Inflammatory macrophage treated with lipopolysaccharide for 1 hour (primary cell): Measurements from ENCODE around the gene SPIRE2.

Experiments
- DNase-seq, 2 donors: peaks; one replicate each; pipeline ENCODE4 v3.0.0-alpha.2; 2020 to 2022

Gene SPIRE2

DNA sequence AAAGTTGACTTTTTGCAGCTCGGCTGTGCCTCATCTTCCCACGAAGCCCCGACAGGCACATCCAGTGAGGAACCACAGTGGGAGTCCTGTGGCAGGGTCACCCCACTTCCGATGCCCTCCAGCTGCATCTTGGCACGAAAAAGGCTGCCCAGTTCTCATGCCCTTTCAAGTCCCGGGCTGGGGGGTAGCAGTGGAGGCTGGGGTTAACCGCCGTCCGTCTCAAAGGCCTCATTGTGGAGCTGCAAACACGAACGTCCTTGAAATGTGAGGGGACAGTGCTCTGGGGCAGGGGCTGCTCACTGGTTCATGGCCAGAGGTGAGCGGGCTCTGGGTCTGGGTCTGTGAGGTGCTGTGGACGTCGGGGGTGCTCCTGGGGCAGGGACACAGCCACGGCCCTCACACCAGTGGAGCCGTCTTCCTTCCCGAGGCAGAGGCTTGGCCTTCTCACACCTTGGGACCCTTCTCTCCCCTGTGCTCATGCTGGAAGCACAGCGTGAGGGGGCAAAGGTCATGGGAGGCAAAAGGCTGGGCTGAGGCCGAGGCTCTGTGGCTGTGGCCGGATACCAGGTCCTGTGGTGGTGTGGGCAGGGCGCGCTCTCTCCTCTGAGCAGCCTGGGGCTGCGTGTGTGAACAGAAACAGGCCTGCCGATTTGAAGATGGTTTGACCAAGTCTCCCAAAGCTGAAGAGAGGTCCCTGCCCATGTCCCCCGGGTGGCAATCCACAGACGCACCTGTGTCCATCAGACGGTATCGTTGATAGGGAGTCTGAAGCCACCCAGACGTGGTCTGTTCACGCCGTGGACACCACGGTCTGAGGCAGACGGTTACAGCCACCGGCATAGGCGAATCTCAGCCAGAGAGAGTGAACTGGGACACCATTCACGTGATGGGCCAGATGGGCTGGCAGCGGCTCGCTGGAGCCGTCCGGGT is 87.3 kb downstream of the SPIRE2 start:
- no peak for DNase-seq

- DNase-seq, result peak; percentile 45 to 72
These were observed 89.6 kb downstream of the SPIRE2 start for GRCh38 chr16:89917773-89918452.

GRCh38 chr16:89918453-89919347 is 90.4 kb downstream of the SPIRE2 start, which contains the start of gene MC1R:
Gene MC1R, plus strand, starts transcription at chr16:89918862. Its CDS starts 397 bp downstream, at chr16:89919259.
- no peak for DNase-seq

DNA sequence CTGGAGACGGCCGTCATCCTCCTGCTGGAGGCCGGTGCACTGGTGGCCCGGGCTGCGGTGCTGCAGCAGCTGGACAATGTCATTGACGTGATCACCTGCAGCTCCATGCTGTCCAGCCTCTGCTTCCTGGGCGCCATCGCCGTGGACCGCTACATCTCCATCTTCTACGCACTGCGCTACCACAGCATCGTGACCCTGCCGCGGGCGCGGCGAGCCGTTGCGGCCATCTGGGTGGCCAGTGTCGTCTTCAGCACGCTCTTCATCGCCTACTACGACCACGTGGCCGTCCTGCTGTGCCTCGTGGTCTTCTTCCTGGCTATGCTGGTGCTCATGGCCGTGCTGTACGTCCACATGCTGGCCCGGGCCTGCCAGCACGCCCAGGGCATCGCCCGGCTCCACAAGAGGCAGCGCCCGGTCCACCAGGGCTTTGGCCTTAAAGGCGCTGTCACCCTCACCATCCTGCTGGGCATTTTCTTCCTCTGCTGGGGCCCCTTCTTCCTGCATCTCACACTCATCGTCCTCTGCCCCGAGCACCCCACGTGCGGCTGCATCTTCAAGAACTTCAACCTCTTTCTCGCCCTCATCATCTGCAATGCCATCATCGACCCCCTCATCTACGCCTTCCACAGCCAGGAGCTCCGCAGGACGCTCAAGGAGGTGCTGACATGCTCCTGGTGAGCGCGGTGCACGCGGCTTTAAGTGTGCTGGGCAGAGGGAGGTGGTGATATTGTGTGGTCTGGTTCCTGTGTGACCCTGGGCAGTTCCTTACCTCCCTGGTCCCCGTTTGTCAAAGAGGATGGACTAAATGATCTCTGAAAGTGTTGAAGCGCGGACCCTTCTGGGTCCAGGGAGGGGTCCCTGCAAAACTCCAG is 91.5 kb downstream of the SPIRE2 start:
- no peak for DNase-seq

DNA sequence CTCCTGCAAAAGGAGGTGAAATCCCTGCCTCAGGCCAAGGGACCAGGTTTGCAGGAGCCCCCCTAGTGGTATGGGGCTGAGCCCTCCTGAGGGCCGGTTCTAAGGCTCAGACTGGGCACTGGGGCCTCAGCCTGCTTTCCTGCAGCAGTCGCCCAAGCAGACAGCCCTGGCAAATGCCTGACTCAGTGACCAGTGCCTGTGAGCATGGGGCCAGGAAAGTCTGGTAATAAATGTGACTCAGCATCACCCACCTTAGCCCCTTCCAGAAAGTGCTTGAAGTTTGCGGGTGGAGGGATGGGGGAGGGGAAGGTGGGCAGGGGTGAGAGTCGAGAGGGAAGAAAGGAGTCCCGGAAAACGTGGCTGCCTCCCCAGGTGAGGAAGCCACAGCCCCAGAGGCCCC is 92.4 kb downstream of the SPIRE2 start:
- no peak for DNase-seq
